ENCODE data around the gene TTC1. TPM values are rescaled to one million over a fixed set of nuclear protein-coding genes. Genes with fewer than 3 reads are reported as not detected.
"Not testable (repeated sequence)": the region's sequence is repeated elsewhere in the genome, so short reads cannot be mapped to it uniquely, and the experiment has no call there.

The TTC1 gene
- polyA plus RNA-seq, 1 experiment: 23.2 TPM

- Histone ChIP-seq H3K36me3 (ENCODE audit: control insufficient read depth, insufficient read depth, low read length) (peaks cover 4% of the 10 kb centered on the region), H3K27me3 (ENCODE audit: control insufficient read depth, insufficient read depth, low read length) (no peaks in the 10 kb centered on the region), H3K4me3 (ENCODE audit: low read depth, low read length) (no peak overlapping the region)
- DNase-seq (ENCODE audit: low read depth): no peak
- CTCF ChIA-PET: interaction anchor here (0.9 kb wide), 1 partner anchor 9 kb away, joined by 3 read pairs; no protein-coding TSS in a partner anchor
- POLR2A ChIA-PET: no interaction called here
- TF ChIP-seq, protein P1, sequence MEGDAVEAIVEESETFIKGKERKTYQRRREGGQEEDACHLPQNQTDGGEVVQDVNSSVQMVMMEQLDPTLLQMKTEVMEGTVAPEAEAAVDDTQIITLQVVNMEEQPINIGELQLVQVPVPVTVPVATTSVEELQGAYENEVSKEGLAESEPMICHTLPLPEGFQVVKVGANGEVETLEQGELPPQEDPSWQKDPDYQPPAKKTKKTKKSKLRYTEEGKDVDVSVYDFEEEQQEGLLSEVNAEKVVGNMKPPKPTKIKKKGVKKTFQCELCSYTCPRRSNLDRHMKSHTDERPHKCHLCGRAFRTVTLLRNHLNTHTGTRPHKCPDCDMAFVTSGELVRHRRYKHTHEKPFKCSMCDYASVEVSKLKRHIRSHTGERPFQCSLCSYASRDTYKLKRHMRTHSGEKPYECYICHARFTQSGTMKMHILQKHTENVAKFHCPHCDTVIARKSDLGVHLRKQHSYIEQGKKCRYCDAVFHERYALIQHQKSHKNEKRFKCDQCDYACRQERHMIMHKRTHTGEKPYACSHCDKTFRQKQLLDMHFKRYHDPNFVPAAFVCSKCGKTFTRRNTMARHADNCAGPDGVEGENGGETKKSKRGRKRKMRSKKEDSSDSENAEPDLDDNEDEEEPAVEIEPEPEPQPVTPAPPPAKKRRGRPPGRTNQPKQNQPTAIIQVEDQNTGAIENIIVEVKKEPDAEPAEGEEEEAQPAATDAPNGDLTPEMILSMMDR (IDR thresholded peaks at IDR 0.05; ENCODE audit: insufficient read depth, low read depth, low read length): no peak
Measured at GRCh38 chr5:160057256-160057655, 48.3 kb downstream of the TTC1 start.

- POLR2A ChIA-PET: no interaction called here
- CTCF ChIA-PET: no interaction called here
- H3K4me3 ChIP-seq (ENCODE audit: low read depth, low read length): no peak overlapping the region
- H3K36me3 ChIP-seq (ENCODE audit: control insufficient read depth, insufficient read depth, low read length): peaks cover 8% of the 10 kb centered on the region
- DNase-seq (ENCODE audit: low read depth): no peak
- no peaks in the 10 kb centered on the region for H3K27me3 ChIP-seq (ENCODE audit: control insufficient read depth, insufficient read depth, low read length)
- TF ChIP-seq, protein P1 (IDR thresholded peaks at IDR 0.05; ENCODE audit: insufficient read depth, low read depth, low read length): no peak
Measured at GRCh38 chr5:160060001-160060400, 51.1 kb downstream of the TTC1 start.

DNA sequence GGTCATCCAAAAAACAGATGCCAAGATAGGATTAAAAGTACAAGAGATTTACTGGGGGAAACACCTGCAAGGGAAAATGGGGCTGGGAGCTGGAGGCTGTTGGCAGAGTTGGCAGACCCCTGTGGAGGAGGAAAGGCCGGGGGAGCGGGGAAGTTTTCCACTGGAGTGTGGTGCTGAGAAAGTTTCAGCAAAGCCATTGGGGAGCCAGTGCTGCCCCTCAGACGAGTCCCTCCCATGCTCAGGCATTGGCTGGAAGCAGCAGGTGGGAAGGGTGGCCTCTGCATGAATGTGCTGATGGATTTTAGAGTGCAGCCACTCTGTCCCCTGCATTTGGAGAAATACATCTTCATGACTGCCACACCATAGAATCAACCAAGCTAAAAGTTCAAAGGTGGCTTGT lies 52.8 kb downstream of the TTC1 start:
- TF ChIP-seq, protein P1 (IDR thresholded peaks at IDR 0.05; ENCODE audit: insufficient read depth, low read depth, low read length): no peak
- Histone ChIP-seq H3K4me3 (ENCODE audit: low read depth, low read length) (no peak overlapping the region), H3K27me3 (ENCODE audit: control insufficient read depth, insufficient read depth, low read length) (no peaks in the 10 kb centered on the region), H3K36me3 (ENCODE audit: control insufficient read depth, insufficient read depth, low read length) (peaks cover 10% of the 10 kb centered on the region)
- ChIA-PET CTCF (no interaction called here), POLR2A (no interaction called here)
- no peak for DNase-seq (ENCODE audit: low read depth)

- Histone ChIP-seq H3K4me3 (ENCODE audit: low read depth, low read length) (no peak overlapping the region), H3K36me3 (ENCODE audit: control insufficient read depth, insufficient read depth, low read length) (peaks cover 10% of the 10 kb centered on the region), H3K27me3 (ENCODE audit: control insufficient read depth, insufficient read depth, low read length) (no peaks in the 10 kb centered on the region)
- no peak for DNase-seq (ENCODE audit: low read depth)
- TF ChIP-seq, protein P1 (IDR thresholded peaks at IDR 0.05; ENCODE audit: insufficient read depth, low read depth, low read length): no peak
- ChIA-PET CTCF (interaction anchor here (1.5 kb wide), 1 partner anchor 281 kb away, joined by 8 read pairs; no protein-coding TSS in a partner anchor), POLR2A (no interaction called here)
Measured at GRCh38 chr5:160064417-160064810, 55.5 kb downstream of the TTC1 start.

DNA sequence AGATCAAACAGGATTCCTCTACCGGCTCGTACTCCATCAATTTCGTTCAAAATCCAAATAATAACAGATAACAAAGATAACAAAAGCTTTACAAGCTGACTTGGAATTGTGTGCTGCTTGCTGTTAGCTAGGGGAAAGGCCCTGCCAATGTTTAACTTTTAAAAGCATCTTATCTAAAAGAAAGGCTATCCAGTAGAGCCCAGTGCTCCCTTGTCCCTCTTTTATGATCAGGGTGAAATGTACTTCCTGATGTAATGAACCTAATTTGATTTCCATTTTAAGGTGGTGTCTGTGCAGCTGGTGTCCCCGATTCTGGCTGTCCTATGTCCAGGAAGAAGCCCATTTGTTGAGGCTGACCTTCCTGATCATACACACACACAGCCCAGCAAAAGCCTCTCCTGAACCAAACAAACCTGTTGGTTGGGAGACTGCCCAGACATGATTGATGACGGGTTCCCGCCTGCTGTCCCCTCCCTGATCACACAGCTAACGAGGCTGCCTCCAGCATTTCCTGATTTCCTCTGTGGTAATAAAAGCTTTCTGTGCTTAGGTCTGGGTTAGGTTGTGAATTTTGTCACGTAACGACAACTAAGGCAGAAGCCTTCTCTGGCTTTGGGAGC lies 56.2 kb downstream of the TTC1 start:
- TF ChIP-seq, protein P1 (IDR thresholded peaks at IDR 0.05; ENCODE audit: insufficient read depth, low read depth, low read length): no peak
- ChIA-PET CTCF (interaction anchor here (1.0 to 1.5 kb wide), 3 partner anchors 8 to 280 kb away, joined by 3 to 8 read pairs (median 4); no protein-coding TSS in a partner anchor), POLR2A (no interaction called here)
- no peak for DNase-seq (ENCODE audit: low read depth)
- Histone ChIP-seq H3K36me3 (ENCODE audit: control insufficient read depth, insufficient read depth, low read length) (peaks cover 10% of the 10 kb centered on the region), H3K27me3 (ENCODE audit: control insufficient read depth, insufficient read depth, low read length) (no peaks in the 10 kb centered on the region), H3K4me3 (ENCODE audit: low read depth, low read length) (no peak overlapping the region)

DNA sequence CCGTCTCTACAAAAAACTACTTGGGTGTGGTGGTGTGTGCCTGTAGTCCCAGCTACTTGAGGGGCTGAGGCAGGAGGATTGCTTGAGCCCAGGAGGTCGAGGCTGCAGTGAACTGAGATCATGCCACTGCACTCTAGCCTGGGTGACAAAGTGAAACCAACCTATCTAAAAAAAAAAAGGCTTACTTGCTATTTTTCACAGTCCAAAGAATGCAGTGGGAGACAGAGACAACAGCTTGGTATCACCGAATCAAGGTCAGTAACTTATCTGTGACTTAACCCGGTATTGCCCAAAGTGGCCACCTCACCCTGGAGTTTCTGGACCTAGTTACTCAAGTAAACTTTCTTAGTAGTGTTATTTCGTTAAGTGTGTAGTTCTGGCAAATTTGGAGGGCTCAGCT lies 60.2 kb downstream of the TTC1 start:
- DNase-seq (ENCODE audit: low read depth); H3K27me3 ChIP-seq (ENCODE audit: control insufficient read depth, insufficient read depth, low read length); H3K4me3 ChIP-seq (ENCODE audit: low read depth, low read length); H3K36me3 ChIP-seq (ENCODE audit: control insufficient read depth, insufficient read depth, low read length); POLR2A ChIA-PET: not testable (repeated sequence)
- CTCF ChIA-PET: interaction anchor here (2.5 kb wide), 1 partner anchor 15 kb away, joined by 6 read pairs; no protein-coding TSS in a partner anchor

Data from BJ (cell line).